ENCODE data around the gene ECPAS.

DNA sequence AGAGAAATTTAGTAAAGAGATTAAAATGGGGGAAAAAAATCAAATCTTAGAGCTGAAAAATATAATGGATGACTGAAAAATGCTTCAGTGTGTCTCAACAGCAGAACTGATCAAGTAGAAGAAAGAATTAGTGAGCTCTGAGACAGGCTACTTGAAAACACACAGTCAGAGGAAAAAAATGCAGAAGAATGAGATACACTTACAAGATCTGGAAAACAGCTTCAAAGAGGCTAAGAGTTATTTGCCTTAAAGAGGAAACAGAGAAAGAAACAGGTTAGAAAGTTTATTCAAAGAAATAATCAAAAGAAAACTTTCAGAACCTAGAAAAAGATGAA lies 83.7 kb downstream of the ECPAS start:
- no peak for TF ChIP-seq SUZ12 (IDR thresholded peaks at IDR 0.05; ENCODE audit: extremely low read depth, insufficient read depth, insufficient read length)
- TF ChIP-seq YY1 (IDR thresholded peaks at IDR 0.05; ENCODE audit: insufficient read depth, insufficient read length) = no peak

Measured in NT2/D1 (cell line).